ENCODE results near the gene PPP1R12A.

- TF ChIP-seq, protein P1, sequence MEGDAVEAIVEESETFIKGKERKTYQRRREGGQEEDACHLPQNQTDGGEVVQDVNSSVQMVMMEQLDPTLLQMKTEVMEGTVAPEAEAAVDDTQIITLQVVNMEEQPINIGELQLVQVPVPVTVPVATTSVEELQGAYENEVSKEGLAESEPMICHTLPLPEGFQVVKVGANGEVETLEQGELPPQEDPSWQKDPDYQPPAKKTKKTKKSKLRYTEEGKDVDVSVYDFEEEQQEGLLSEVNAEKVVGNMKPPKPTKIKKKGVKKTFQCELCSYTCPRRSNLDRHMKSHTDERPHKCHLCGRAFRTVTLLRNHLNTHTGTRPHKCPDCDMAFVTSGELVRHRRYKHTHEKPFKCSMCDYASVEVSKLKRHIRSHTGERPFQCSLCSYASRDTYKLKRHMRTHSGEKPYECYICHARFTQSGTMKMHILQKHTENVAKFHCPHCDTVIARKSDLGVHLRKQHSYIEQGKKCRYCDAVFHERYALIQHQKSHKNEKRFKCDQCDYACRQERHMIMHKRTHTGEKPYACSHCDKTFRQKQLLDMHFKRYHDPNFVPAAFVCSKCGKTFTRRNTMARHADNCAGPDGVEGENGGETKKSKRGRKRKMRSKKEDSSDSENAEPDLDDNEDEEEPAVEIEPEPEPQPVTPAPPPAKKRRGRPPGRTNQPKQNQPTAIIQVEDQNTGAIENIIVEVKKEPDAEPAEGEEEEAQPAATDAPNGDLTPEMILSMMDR (IDR thresholded peaks at IDR 0.05), result no peak
- no peak for TF ChIP-seq POLR2A (IDR thresholded peaks at IDR 0.05)
Observed at GRCh38 chr12:79858518-79858917, 76.4 kb downstream of the PPP1R12A start.
